ENCODE measurements around the gene ACAD9. TPM values are rescaled to one million over a fixed set of nuclear protein-coding genes. Genes with fewer than 3 reads are reported as not detected.

The ACAD9 gene
- total RNA-seq, 4 donors from 2014 or later, result 41.3 to 52.7 (median 43.1) TPM

DNA sequence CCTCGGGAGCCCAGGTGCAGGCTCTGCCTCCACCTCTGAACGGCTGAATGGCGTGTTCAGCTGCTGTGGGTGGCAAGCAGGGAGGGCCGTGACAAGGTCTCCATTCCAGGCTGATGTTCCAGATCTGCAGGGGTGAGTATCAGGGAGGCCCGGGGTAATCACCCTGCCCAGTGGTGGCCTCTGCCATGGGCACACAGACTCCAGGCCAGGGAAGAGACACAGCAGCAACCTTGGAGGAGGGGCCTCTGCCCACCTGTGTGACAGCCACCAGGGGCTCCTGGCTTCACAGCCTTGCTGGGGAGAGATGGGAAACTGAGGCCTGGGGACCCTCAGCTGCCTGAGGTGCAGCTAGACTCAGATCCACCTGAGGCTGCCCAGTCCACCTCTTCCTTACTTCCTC, 25.6 kb upstream of the ACAD9 start:
- Histone ChIP-seq H3K27ac (peak overlapping the region in 1 of 4 donors; percentile 23), H3K4me3 (no peak overlapping the region), H3K27me3 (no peaks in the 10 kb centered on the region), H3K4me1 (peaks cover 0 to 6% (median 0%) of the 10 kb centered on the region in 3 donors), H3K36me3 (no peaks in the 10 kb centered on the region), H3K9me3 (peaks cover 0 to 43% (median 27%) of the 10 kb centered on the region in 3 donors)
- no peak for DNase-seq
- intact Hi-C loops (cut with DNase I), result no loop called here
- TF ChIP-seq, protein P1, sequence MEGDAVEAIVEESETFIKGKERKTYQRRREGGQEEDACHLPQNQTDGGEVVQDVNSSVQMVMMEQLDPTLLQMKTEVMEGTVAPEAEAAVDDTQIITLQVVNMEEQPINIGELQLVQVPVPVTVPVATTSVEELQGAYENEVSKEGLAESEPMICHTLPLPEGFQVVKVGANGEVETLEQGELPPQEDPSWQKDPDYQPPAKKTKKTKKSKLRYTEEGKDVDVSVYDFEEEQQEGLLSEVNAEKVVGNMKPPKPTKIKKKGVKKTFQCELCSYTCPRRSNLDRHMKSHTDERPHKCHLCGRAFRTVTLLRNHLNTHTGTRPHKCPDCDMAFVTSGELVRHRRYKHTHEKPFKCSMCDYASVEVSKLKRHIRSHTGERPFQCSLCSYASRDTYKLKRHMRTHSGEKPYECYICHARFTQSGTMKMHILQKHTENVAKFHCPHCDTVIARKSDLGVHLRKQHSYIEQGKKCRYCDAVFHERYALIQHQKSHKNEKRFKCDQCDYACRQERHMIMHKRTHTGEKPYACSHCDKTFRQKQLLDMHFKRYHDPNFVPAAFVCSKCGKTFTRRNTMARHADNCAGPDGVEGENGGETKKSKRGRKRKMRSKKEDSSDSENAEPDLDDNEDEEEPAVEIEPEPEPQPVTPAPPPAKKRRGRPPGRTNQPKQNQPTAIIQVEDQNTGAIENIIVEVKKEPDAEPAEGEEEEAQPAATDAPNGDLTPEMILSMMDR (IDR thresholded peaks at IDR 0.05), result no peak
- TF ChIP-seq POLR2A (IDR thresholded peaks at IDR 0.05), result no peak
- no CpG with 5 or more reads among the region's 5 CpGs for WGBS, 2 donors

GRCh38 chr3:128854475-128854874, 24.9 kb upstream of the ACAD9 start:
- peaks cover 0 to 49% (median 34%) of the 10 kb centered on the region in 3 donors for H3K9me3 ChIP-seq
- H3K4me1 ChIP-seq, result peaks cover 0 to 6% (median 0%) of the 10 kb centered on the region in 3 donors
- H3K27me3 ChIP-seq, result no peaks in the 10 kb centered on the region
- intact Hi-C loops (cut with DNase I), result no loop called here
- H3K36me3 ChIP-seq, result no peaks in the 10 kb centered on the region
- H3K27ac ChIP-seq, result peak overlapping the region in 1 of 4 donors; percentile 23
- DNase-seq, result no peak
- WGBS, 2 donors, result 66 to 85% methylated on average over 3 of the region's 3 CpGs
- no peak overlapping the region for H3K4me3 ChIP-seq
- TF ChIP-seq, protein P1 (IDR thresholded peaks at IDR 0.05), result no peak
- no peak for TF ChIP-seq POLR2A (IDR thresholded peaks at IDR 0.05)

DNA sequence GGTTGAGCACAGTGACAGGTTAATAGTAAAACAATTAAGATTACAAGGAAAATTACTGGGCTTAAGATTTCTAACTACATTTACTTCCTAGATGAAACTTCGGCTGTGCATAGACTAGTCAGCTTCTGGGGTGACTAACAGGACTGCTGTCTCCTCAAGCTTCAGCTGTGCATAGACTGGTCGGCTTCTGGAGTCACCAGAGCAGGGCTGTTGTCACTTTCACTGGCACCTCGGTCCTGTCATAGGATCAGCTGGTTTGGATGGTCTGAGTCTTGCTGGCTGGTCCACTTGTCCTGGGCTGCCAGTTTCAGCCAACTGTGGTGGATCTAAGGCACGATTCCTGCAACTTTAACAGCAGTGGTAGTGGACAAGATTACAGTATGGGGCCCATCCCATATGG, 23.9 kb upstream of the ACAD9 start:
- no peak for TF ChIP-seq POLR2A (IDR thresholded peaks at IDR 0.05)
- TF ChIP-seq, protein P1 (IDR thresholded peaks at IDR 0.05), result no peak
- no peaks in the 10 kb centered on the region for H3K27me3 ChIP-seq
- H3K27ac ChIP-seq, result no peak overlapping the region
- no peaks in the 10 kb centered on the region for H3K36me3 ChIP-seq
- peaks cover 0 to 60% (median 45%) of the 10 kb centered on the region in 3 donors for H3K9me3 ChIP-seq
- 48 to 66% methylated on average over 3 to 4 of the region's 4 CpGs for WGBS, 2 donors
- no peak for DNase-seq
- no peak overlapping the region for H3K4me3 ChIP-seq
- H3K4me1 ChIP-seq, result no peaks in the 10 kb centered on the region
- intact Hi-C loops (cut with DNase I), result no loop called here

GRCh38 chr3:128858167-128858566, 21.3 kb upstream of the ACAD9 start:
- DNase-seq, result no peak
- Histone ChIP-seq H3K27me3 (no peaks in the 10 kb centered on the region), H3K4me3 (no peak overlapping the region), H3K36me3 (no peaks in the 10 kb centered on the region), H3K27ac (no peak overlapping the region), H3K4me1 (no peaks in the 10 kb centered on the region), H3K9me3 (peaks cover 0 to 67% (median 49%) of the 10 kb centered on the region in 3 donors)
- 100% methylated on average over 1 of the region's 3 CpGs; no CpG with 5 or more reads in 1 of the 2 donors for WGBS, 2 donors
- intact Hi-C loops (cut with DNase I), result no loop called here
- TF ChIP-seq, protein P1 (IDR thresholded peaks at IDR 0.05), result no peak
- no peak for TF ChIP-seq POLR2A (IDR thresholded peaks at IDR 0.05)

GRCh38 chr3:128859630-128860029, 19.8 kb upstream of the ACAD9 start:
- Histone ChIP-seq H3K4me1 (peaks cover 0 to 7% (median 0%) of the 10 kb centered on the region in 3 donors), H3K4me3 (no peak overlapping the region), H3K36me3 (no peaks in the 10 kb centered on the region), H3K27me3 (no peaks in the 10 kb centered on the region), H3K9me3 (peaks cover 0 to 53% (median 35%) of the 10 kb centered on the region in 3 donors), H3K27ac (no peak overlapping the region)
- intact Hi-C loops (cut with DNase I), result no loop called here
- DNase-seq, result no peak
- 58 to 73% methylated on average over 5 of the region's 6 CpGs for WGBS, 2 donors
- TF ChIP-seq, protein P1 (IDR thresholded peaks at IDR 0.05), result no peak
- TF ChIP-seq POLR2A (IDR thresholded peaks at IDR 0.05), result no peak
